Measurements from ENCODE around the gene TSPAN9.

- TF ChIP-seq CTCF (conservative IDR thresholded peaks at IDR 0.05; ENCODE audit: low read depth, low read length) (no peak), RCOR1 (IDR thresholded peaks at IDR 0.05; ENCODE audit: insufficient replicate concordance, low read length) (no peak), USF2 (IDR thresholded peaks at IDR 0.05; ENCODE audit: low read depth, low read length) (no peak), POLR2A (IDR thresholded peaks at IDR 0.05; ENCODE audit: low read depth, low read length) (no peak), SMC3 (IDR thresholded peaks at IDR 0.05; ENCODE audit: low read depth, low read length) (no peak), RAD21 (IDR thresholded peaks at IDR 0.05; ENCODE audit: low read length) (no peak), ELK1 (IDR thresholded peaks at IDR 0.05; ENCODE audit: borderline replicate concordance, low read depth, low read length) (no peak), RFX5 (IDR thresholded peaks at IDR 0.05; ENCODE audit: low read depth, low read length) (no peak), MXI1 (IDR thresholded peaks at IDR 0.05; ENCODE audit: borderline replicate concordance, low read depth, low read length) (no peak), FOS (IDR thresholded peaks at IDR 0.05; ENCODE audit: low read depth, low read length) (no peak), MAFK (IDR thresholded peaks at IDR 0.05; ENCODE audit: low read depth, low read length) (no peak), CEBPB (IDR thresholded peaks at IDR 0.05; ENCODE audit: low read depth, low read length) (no peak), NFE2L2 (IDR thresholded peaks at IDR 0.05; ENCODE audit: low read depth, low read length) (no peak), BHLHE40 (IDR thresholded peaks at IDR 0.05; ENCODE audit: low read depth, low read length) (no peak)
These were observed 64.5 kb downstream of the TSPAN9 start for GRCh38 chr12:3141339-3142321.
